Measurements from ENCODE around the gene BPIFB2. TPM values are rescaled to one million over a fixed set of nuclear protein-coding genes. Genes with fewer than 3 reads are reported as not detected.

The BPIFB2 gene
- total and polyA plus RNA-seq, 2 donors = not detected

GRCh38 chr20:33000802-33001466 is 6.6 kb upstream of the BPIFB2 start:
- no peak for DNase-seq (ENCODE audit: extremely low spot score)
- WGBS = 67% methylated on average over 9 of the region's 9 CpGs
- H3K36me3 ChIP-seq (ENCODE audit: insufficient read depth) = no peaks in the 10 kb centered on the region
- H3K27ac ChIP-seq (ENCODE audit: low read depth) = no peak overlapping the region
- no peaks in the 10 kb centered on the region for H3K4me1 ChIP-seq (ENCODE audit: insufficient read depth)
- no peak overlapping the region for H3K4me3 ChIP-seq (ENCODE audit: low read depth, low read length)

DNA sequence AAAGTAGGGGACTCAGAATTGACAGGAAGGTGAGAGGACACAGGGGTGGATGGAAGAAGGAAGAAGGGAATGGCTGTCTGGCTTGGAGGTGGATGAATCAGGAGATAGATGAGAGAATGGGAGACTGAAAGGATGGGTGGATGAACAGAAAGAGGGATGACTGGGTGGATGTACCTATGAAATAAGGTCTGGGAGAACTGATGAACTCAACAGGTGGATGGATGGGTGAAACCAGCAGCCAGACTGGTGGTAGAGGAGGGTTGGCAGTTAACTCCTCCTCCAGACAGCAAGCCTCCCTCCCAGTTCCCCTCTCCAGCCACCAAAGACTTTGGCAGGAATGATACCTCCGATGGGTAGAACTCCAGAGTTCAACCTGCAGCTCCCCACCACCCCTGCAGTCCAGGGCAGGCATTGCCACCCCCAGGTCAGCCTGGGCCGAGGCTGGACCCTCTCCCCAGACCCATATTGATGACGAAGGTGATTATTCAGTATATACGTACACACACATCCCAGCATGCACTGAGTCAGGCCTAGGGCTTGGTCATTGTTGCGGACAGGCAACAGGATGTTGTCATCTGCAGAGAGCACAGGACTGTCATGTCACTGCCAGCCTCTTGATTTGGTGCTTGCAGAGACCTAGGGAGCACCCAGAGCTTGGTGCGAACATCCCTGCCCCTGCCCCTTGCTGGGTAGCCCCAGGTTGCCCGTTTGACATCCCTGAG is 5.3 kb upstream of the BPIFB2 start:
- no peak overlapping the region for H3K27ac ChIP-seq (ENCODE audit: low read depth)
- no peak overlapping the region for H3K4me3 ChIP-seq (ENCODE audit: low read depth, low read length)
- no peaks in the 10 kb centered on the region for H3K36me3 ChIP-seq (ENCODE audit: insufficient read depth)
- DNase-seq (ENCODE audit: extremely low spot score) = no peak
- no peaks in the 10 kb centered on the region for H3K4me1 ChIP-seq (ENCODE audit: insufficient read depth)
- 88% methylated on average over 7 of the region's 7 CpGs for WGBS

DNA sequence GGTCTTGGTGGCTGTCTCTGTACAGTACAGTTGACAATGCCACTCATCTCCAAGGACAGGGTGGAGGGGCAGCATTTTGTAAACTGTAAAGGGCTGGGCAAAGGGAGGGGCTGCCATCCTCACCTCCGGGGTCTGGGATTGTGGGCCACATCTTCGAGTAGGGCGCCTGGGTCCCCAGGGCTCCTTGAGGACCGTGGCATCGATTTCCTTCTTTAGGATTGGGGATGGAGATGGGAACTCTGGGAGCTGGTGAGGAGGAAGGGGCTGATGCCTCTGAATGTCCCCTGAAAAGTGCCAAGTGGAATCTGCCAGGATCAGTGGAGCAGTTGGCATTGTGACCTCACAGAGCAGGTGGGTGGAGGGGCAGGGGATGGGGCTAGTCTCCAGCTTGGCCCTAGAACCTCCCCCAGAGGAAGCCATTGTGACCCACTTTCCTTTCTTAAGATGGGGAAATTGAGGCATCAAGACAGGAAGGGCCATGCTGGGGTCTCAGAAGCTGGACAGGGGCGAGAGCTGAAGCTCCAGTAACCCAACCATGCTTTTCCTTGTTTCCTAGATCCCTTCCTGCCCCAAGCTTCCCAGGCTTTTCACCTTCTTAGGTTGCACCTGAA is 3.3 kb upstream of the BPIFB2 start, which contains the start of gene SUN5:
TSS of gene SUN5 (minus strand) at position 293 of the 611 bp plus-strand sequence. CDS start at position 200, 93 bp downstream.
- no peak for DNase-seq (ENCODE audit: extremely low spot score)
- Histone ChIP-seq H3K4me1 (ENCODE audit: insufficient read depth) (no peaks in the 10 kb centered on the region), H3K4me3 (ENCODE audit: low read depth, low read length) (no peak within 1 kb of the TSS), H3K27ac (ENCODE audit: low read depth) (no peak within 1 kb of the TSS), H3K36me3 (ENCODE audit: insufficient read depth) (no peaks in the 10 kb centered on the region)
- WGBS = 87% methylated on average over 6 of the region's 6 CpGs

GRCh38 chr20:33005132-33005566 is 2.4 kb upstream of the BPIFB2 start:
- DNase-seq (ENCODE audit: extremely low spot score) = no peak
- H3K27ac ChIP-seq (ENCODE audit: low read depth) = no peak overlapping the region
- H3K4me1 ChIP-seq (ENCODE audit: insufficient read depth) = no peaks in the 10 kb centered on the region
- no peaks in the 10 kb centered on the region for H3K36me3 ChIP-seq (ENCODE audit: insufficient read depth)
- WGBS = 51% methylated on average over 4 of the region's 4 CpGs
- H3K4me3 ChIP-seq (ENCODE audit: low read depth, low read length) = no peak overlapping the region

- no peak overlapping the region for H3K27ac ChIP-seq (ENCODE audit: low read depth)
- no peak for DNase-seq (ENCODE audit: extremely low spot score)
- no peak overlapping the region for H3K4me3 ChIP-seq (ENCODE audit: low read depth, low read length)
Observed at GRCh38 chr20:33005908-33006775, 1.4 kb upstream of the BPIFB2 start.

GRCh38 chr20:33006776-33007375 is 628 bp upstream of the BPIFB2 start:
- Histone ChIP-seq H3K27ac (ENCODE audit: low read depth) (no peak overlapping the region), H3K36me3 (ENCODE audit: insufficient read depth) (no peaks in the 10 kb centered on the region), H3K4me1 (ENCODE audit: insufficient read depth) (no peaks in the 10 kb centered on the region), H3K4me3 (ENCODE audit: low read depth, low read length) (no peak overlapping the region)
- 78% methylated on average over 8 of the region's 8 CpGs for WGBS
- no peak for DNase-seq (ENCODE audit: extremely low spot score)

More at GRCh38 chr20:33005908-33006775, 1.4 kb upstream of the BPIFB2 start:
- H3K4me1 ChIP-seq (ENCODE audit: insufficient read depth) = no peaks in the 10 kb centered on the region
- H3K36me3 ChIP-seq (ENCODE audit: insufficient read depth) = no peaks in the 10 kb centered on the region
- WGBS = 83% methylated on average over 8 of the region's 8 CpGs

DNA sequence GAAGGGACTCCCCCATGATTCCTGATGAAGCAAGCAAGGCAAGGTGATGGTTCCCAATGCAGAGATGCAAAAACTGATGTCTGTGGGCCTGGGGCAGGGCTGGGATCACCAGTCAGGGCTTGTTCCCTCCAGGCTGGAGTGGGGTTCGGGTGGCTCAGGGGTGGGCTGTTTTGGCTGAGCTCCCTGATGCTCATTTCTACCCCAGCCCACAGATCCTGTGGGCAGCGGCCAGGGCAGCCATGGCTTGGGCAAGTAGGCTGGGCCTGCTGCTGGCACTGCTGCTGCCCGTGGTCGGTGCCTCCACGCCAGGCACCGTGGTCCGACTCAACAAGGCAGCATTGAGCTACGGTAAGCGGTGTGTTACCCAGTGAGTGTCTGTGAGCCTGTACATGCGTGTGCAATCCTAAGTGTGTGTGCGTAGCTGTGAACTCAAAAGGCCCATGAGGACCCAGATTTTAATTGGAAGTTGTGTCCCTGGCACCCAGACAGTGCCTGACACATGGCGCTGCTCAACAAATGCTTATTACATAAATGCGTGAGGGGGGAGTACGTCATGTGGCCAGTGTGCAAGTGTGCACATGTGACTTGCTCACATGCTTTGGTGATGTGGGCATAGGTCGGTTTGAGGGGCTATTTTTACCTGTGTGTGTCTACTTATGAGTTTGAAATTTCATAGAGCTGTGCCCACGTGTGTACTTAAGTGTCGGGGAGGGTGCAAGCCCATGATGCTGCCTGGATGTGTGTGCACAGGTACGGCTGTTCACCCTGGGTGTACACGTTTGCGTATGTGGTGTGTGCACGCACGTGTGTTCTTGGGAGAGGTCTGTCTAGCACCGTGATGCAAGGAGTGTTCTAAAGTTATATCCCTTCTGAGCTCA is 1.1 kb downstream of the BPIFB2 start:
- Histone ChIP-seq H3K36me3 (ENCODE audit: insufficient read depth) (no peaks in the 10 kb centered on the region), H3K4me3 (ENCODE audit: low read depth, low read length) (no peak overlapping the region), H3K27ac (ENCODE audit: low read depth) (no peak overlapping the region), H3K4me1 (ENCODE audit: insufficient read depth) (no peaks in the 10 kb centered on the region)
- no peak for DNase-seq (ENCODE audit: extremely low spot score)
- 83% methylated on average over 23 of the region's 23 CpGs for WGBS

GRCh38 chr20:33009214-33010132 is 2.0 kb downstream of the BPIFB2 start:
- 63% methylated on average over 19 of the region's 19 CpGs for WGBS
- Histone ChIP-seq H3K4me3 (ENCODE audit: low read depth, low read length) (no peak overlapping the region), H3K36me3 (ENCODE audit: insufficient read depth) (no peaks in the 10 kb centered on the region), H3K27ac (ENCODE audit: low read depth) (no peak overlapping the region), H3K4me1 (ENCODE audit: insufficient read depth) (no peaks in the 10 kb centered on the region)
- no peak for DNase-seq (ENCODE audit: extremely low spot score)

- Histone ChIP-seq H3K36me3 (ENCODE audit: insufficient read depth) (no peaks in the 10 kb centered on the region), H3K4me3 (ENCODE audit: low read depth, low read length) (no peak overlapping the region), H3K27ac (ENCODE audit: low read depth) (no peak overlapping the region), H3K4me1 (ENCODE audit: insufficient read depth) (no peaks in the 10 kb centered on the region)
- WGBS = 69% methylated on average over 5 of the region's 5 CpGs
- DNase-seq (ENCODE audit: extremely low spot score) = no peak
Observed at GRCh38 chr20:33010133-33010504, 2.6 kb downstream of the BPIFB2 start.

DNA sequence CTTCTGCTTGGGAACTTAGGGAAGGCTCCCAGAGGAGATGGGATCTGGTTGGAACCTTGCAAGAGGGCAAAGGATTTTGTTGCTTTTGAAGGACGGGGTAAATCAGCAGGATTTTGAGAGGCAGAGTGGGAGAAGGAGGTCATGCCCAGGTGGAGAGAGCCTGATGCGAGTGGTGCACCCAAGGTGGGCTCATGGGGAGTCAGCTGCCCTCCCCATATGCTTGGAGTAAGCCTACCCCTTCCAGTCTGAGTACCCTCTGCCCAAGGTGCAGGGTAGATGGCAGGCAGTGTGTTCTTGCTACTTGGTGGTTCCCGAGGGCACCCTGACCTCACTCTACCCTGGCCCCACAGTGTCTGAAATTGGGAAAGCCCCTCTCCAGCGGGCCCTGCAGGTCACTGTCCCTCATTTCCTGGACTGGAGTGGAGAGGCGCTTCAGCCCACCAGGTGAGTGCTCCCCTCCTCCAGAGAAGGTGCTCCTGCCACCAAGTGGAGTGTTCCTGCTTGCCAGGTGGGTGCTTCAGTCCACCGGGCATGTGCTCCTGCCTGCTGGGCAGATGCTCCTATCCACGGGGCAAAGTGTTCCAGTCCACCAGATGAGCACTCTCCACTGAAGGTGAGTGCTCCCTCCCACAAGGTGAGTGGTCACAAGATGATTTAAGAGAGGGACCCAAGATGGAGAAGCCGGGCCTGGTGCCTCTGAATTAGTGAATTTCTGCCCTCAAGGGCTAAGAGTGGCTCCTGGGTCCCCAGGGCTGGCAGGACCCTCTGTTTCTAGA is 3.4 kb downstream of the BPIFB2 start:
- DNase-seq (ENCODE audit: extremely low spot score) = no peak
- Histone ChIP-seq H3K27ac (ENCODE audit: low read depth) (no peak overlapping the region), H3K4me3 (ENCODE audit: low read depth, low read length) (no peak overlapping the region), H3K36me3 (ENCODE audit: insufficient read depth) (no peaks in the 10 kb centered on the region), H3K4me1 (ENCODE audit: insufficient read depth) (no peaks in the 10 kb centered on the region)
- WGBS = 84% methylated on average over 8 of the region's 8 CpGs

Data from urinary bladder (tissue), 4 donors.